HepG2 (cell line): ENCODE measurements around the gene ACSBG1. TPM values are rescaled to one million over a fixed set of nuclear protein-coding genes. Genes with fewer than 3 reads are reported as not detected.
A peak's percentile ranks its signal among the peaks of the same experiment; 100 is the strongest.

ENCODE experiments used
- AGO2 ChIP-seq: fragments of 200-400 bp; formaldehyde crosslinking; optimal IDR thresholded peaks from 2 replicates; pipeline ENCODE3; 2017; ENCODE audit warnings: mild to moderate bottlenecking, low read depth, low read length, moderate library complexity
- ATAD3A ChIP-seq: sonication (generic); formaldehyde crosslinking; IDR thresholded peaks from 2 replicates; pipeline ENCODE4 v1.4.0; 2020; ENCODE audit warnings: missing genetic modification reagents
- ATF2 ChIP-seq: sonication (generic); formaldehyde crosslinking; IDR thresholded peaks from 2 replicates; pipeline ENCODE4 v1.4.0; 2020; ENCODE audit warnings: missing genetic modification reagents
- ATF3 ChIP-seq: sonication (generic); formaldehyde crosslinking; IDR thresholded peaks from 2 replicates; pipeline ENCODE4 v1.4.0; 2020; ENCODE audit warnings: missing genetic modification reagents
- FOSL1 ChIP-seq: sonication (generic); formaldehyde crosslinking; IDR thresholded peaks from 2 replicates; pipeline ENCODE4 v1.9.0; 2021; ENCODE audit warnings: missing genetic modification reagents, borderline replicate concordance
- GABPB1 ChIP-seq: IDR thresholded peaks from 2 replicates; pipeline ENCODE4 v1.6.1; 2016; ENCODE audit warnings: mild to moderate bottlenecking, missing genetic modification reagents, moderate library complexity, missing compliant biosample characterization
- HMGA1 ChIP-seq: sonication (generic); formaldehyde crosslinking; conservative IDR thresholded peaks from 2 replicates; pipeline ENCODE4 v1.4.0; 2020; ENCODE audit warnings: missing genetic modification reagents
- JUNB ChIP-seq: sonication (generic); formaldehyde crosslinking; IDR thresholded peaks from 2 replicates; pipeline ENCODE4 v1.8.0; 2022; ENCODE audit warnings: missing genetic modification reagents, mild to moderate bottlenecking, borderline replicate concordance
- MATR3 ChIP-seq: sonication (generic); formaldehyde crosslinking; IDR thresholded peaks from 2 replicates; pipeline ENCODE4 v1.4.0; 2020; ENCODE audit warnings: missing genetic modification reagents
- MTA1 ChIP-seq: sonication (generic); formaldehyde crosslinking; IDR thresholded peaks from 2 replicates; pipeline ENCODE4 v1.4.0; 2020; ENCODE audit warnings: missing genetic modification reagents, mild to moderate bottlenecking, borderline replicate concordance
- NFKBIZ ChIP-seq: IDR thresholded peaks from 2 replicates; pipeline ENCODE4 v1.6.1; 2018; ENCODE audit warnings: missing genetic modification reagents, missing compliant biosample characterization
- NR2F6 ChIP-seq, 2 experiments: IDR thresholded peaks; 2 replicates each; pipeline ENCODE4 v1.6.1; 2016; ENCODE audit warnings: antibody characterized with exemption in 1 of 2, mild to moderate bottlenecking in 1 of 2
- PRDM10 ChIP-seq: sonication (generic); formaldehyde crosslinking; IDR thresholded peaks from 2 replicates; pipeline ENCODE4 v1.4.0; 2020; ENCODE audit warnings: low read depth, missing genetic modification reagents
- PREB ChIP-seq: sonication (generic); formaldehyde crosslinking; IDR thresholded peaks from 2 replicates; pipeline ENCODE4 v1.4.0; 2020; ENCODE audit warnings: missing genetic modification reagents
- RELA ChIP-seq: sonication (generic); formaldehyde crosslinking; IDR thresholded peaks from 2 replicates; pipeline ENCODE4 v1.4.0; 2020; ENCODE audit warnings: missing genetic modification reagents
- ZBTB34 ChIP-seq: sonication (generic); formaldehyde crosslinking; IDR thresholded peaks from 2 replicates; pipeline ENCODE4 v1.8.0; 2022; ENCODE audit warnings: mild to moderate bottlenecking, missing genetic modification reagents
- ZBTB38 ChIP-seq: sonication (generic); formaldehyde crosslinking; IDR thresholded peaks from 2 replicates; pipeline ENCODE4 v1.5.1; 2020; ENCODE audit warnings: mild to moderate bottlenecking, missing genetic modification reagents
- ZFP36L2 ChIP-seq: sonication (generic); formaldehyde crosslinking; IDR thresholded peaks from 2 replicates; pipeline ENCODE4 v1.4.0; 2020; ENCODE audit warnings: missing genetic modification reagents
- ZKSCAN5 ChIP-seq: sonication (generic); formaldehyde crosslinking; IDR thresholded peaks from 2 replicates; pipeline ENCODE4 v1.5.1; 2020; ENCODE audit warnings: mild to moderate bottlenecking, missing genetic modification reagents
- ZNF160 ChIP-seq: sonication (generic); formaldehyde crosslinking; IDR thresholded peaks from 2 replicates; pipeline ENCODE4 v1.8.0; 2022; ENCODE audit warnings: mild to moderate bottlenecking, inconsistent platforms, missing genetic modification reagents
- ZNF746 ChIP-seq: sonication (generic); formaldehyde crosslinking; IDR thresholded peaks from 2 replicates; pipeline ENCODE4 v1.8.0; 2022; ENCODE audit warnings: mild to moderate bottlenecking, missing genetic modification reagents
- ZNF75D ChIP-seq: sonication (generic); formaldehyde crosslinking; IDR thresholded peaks from 2 replicates; pipeline ENCODE4 v1.8.1; 2023; ENCODE audit warnings: missing genetic modification reagents, mild to moderate bottlenecking, borderline replicate concordance
- ZSCAN25 ChIP-seq: sonication (generic); formaldehyde crosslinking; IDR thresholded peaks from 2 replicates; pipeline ENCODE4 v1.8.0; 2022; ENCODE audit warnings: mild to moderate bottlenecking, missing genetic modification reagents
- polyA plus RNA-seq, 8 experiments: library from polyadenylated mRNA; depleted of rRNA in 3 of 8; stranded (reverse) in 7 of 8; unstranded in 1 of 8; fragments of >200 nt; fragmentation: Illumina TruSeq in 4 of 8; extraction: Trizol in 4 of 8; gene quantifications; 2 replicates each; pipeline versions ENCODE4 v1.2.1 to v1.2.3, GENCODE V29; 2011 to 2016; ENCODE audit warnings: low read depth in 4 of 8, missing spikeins in 1 of 8, mixed read lengths in 1 of 8; ENCODE audit not compliant: insufficient read depth in 1 of 8
- total RNA-seq, 5 experiments: library from RNA; depleted of rRNA; stranded (reverse); fragments of >200 nt; fragmentation: Illumina TruSeq; extraction: Trizol; gene quantifications; 2 replicates each; pipeline ENCODE4 v1.2.3, GENCODE V29; 2016; ENCODE audit warnings: low read depth in 1 of 5

ACSBG1 gene
- total and polyA plus RNA-seq, 2 of the 13 experiments (the other 11 are each of a cell fraction or from before 2014, with no cell fraction given): 0.35 to 0.81 TPM

- TF ChIP-seq PRDM10 (CRISPR knock-in tag) (no peak), ZBTB34 (CRISPR knock-in tag) (no peak), ATF2 (peak; percentile 8; the same call in 1 of the 2 replicates), NR2F6 (IDR thresholded peaks at IDR 0.05) (no peak), NR2F6 (CRISPR knock-in tag; IDR thresholded peaks at IDR 0.05) (no peak), AGO2 (no peak), ZNF746 (CRISPR knock-in tag) (no peak), MTA1 (peak; percentile 60; the same call in 1 of the 2 replicates), ZNF75D (CRISPR knock-in tag) (no peak), JUNB (CRISPR knock-in tag) (no peak), PREB (no peak), ZNF160 (CRISPR knock-in tag) (no peak), GABPB1 (CRISPR knock-in tag) (peak; percentile 92), FOSL1 (CRISPR knock-in tag) (no peak), RELA (CRISPR knock-in tag) (no peak), HMGA1 (CRISPR knock-in tag) (no peak), ATF3 (CRISPR knock-in tag) (no peak), ZFP36L2 (CRISPR knock-in tag) (no peak), ZKSCAN5 (CRISPR knock-in tag) (no peak), ZSCAN25 (CRISPR knock-in tag) (peak; percentile 48; the same call in 1 of the 2 replicates), NFKBIZ (CRISPR knock-in tag) (0 out of 2 replicates have a peak, but pooled peaks have one; percentile 8), ZBTB38 (no peak), ATAD3A (no peak), MATR3 (CRISPR knock-in tag) (no peak)
Observed at GRCh38 chr15:78149068-78149804, 85.1 kb downstream of the ACSBG1 start, which contains the start of gene IDH3A (continued).
